Endothelial cell of umbilical vein (primary cell): ENCODE measurements around the gene ACR. TPM values are rescaled to one million over a fixed set of nuclear protein-coding genes. Genes with fewer than 3 reads are reported as not detected.

Source experiments
- BruUV-seq: library from RNA; stranded (reverse); fragments of 400-500 nt; replicated peaks from 2 replicates; lab custom pipeline; 2021; lab: Mats Ljungman, UMichigan
- CTCF ChIA-PET: fragments of 300-600, 350-600 bp; sonication (Branson Sonifier 250); formaldehyde crosslinking; loops from one replicate; lab custom pipeline; 2021; ENCODE audit warnings: antibody characterized with exemption, inconsistent platforms; lab: Charles Lee
- POLR2A ChIA-PET: fragments of 300-600, 350-600 bp; sonication (Branson Sonifier 250); formaldehyde crosslinking; loops from one replicate; lab custom pipeline; 2021; ENCODE audit warnings: antibody characterized with exemption, inconsistent platforms; lab: Charles Lee
- DNase-seq: peaks from one replicate; pipeline ENCODE4 v3.0.0-alpha.2; 2011; ENCODE audit warnings: low read depth, low spot score
- FAIRE-seq: peaks from 2 replicates; lab custom pipeline; 2011; peaks lifted over from hg19 to GRCh38; lab: Jason Lieb, UNC
- H2AFZ ChIP-seq: 2 replicates; pipeline ENCODE4 v1.6.0; 2012; ENCODE audit warnings: low read depth, low read length, control low read depth, inconsistent platforms
- H3K27ac ChIP-seq: 2 replicates; pipeline ENCODE4 v1.5.1; 2011; ENCODE audit warnings: low read depth, mild to moderate bottlenecking, control low read depth, low read length, moderate library complexity; ENCODE audit not compliant: insufficient read depth
- H3K27me3 ChIP-seq, 2 experiments: 2 replicates each; pipeline versions ENCODE4 v1.6.0 to v1.6.1; 2011; ENCODE audit warnings: low read length in 2 of 2, mixed read lengths in 1 of 2; ENCODE audit not compliant: control insufficient read depth in 2 of 2, insufficient read depth in 2 of 2
- H3K36me3 ChIP-seq, 2 experiments: 2 replicates in 1 of 2; 3 replicates in 1 of 2; pipeline ENCODE4 v1.5.1; 2011; ENCODE audit warnings: low read length in 2 of 2, mild to moderate bottlenecking in 1 of 2, moderate library complexity in 1 of 2; ENCODE audit not compliant: control insufficient read depth in 2 of 2, insufficient read depth in 2 of 2; ENCODE audit errors: extremely low read depth in 1 of 2
- H3K4me1 ChIP-seq: 3 replicates; pipeline ENCODE4 v1.5.1; 2011; ENCODE audit warnings: mild to moderate bottlenecking, low read length; ENCODE audit not compliant: control insufficient read depth, insufficient read depth; ENCODE audit errors: extremely low read depth
- H3K4me2 ChIP-seq: 2 replicates; pipeline ENCODE4 v1.6.1; 2011; ENCODE audit warnings: low read length, control low read depth, mixed read lengths; ENCODE audit not compliant: insufficient read depth
- H3K4me3 ChIP-seq, 3 experiments: fragments of 200-600 bp in 1 of 3; sonication (generic), shearing (Covaris generic) in 1 of 3; replicated peaks in 1 of 3; 2 replicates each; pipeline ENCODE4 v1.5.1; 2011 to 2016; ENCODE audit warnings: control low read depth in 3 of 3, low read length in 3 of 3, mild to moderate bottlenecking in 2 of 3, inconsistent platforms in 1 of 3, low read depth in 1 of 3, moderate library complexity in 1 of 3; ENCODE audit not compliant: insufficient read depth in 1 of 3
- H3K79me2 ChIP-seq: 2 replicates; pipeline ENCODE4 v1.6.0; 2012; ENCODE audit warnings: low read length, inconsistent platforms; ENCODE audit not compliant: control insufficient read depth, insufficient read depth
- H3K9ac ChIP-seq: replicated peaks from 2 replicates; pipeline ENCODE3; 2011; ENCODE audit warnings: low read length, control low read depth; ENCODE audit not compliant: insufficient read depth; ENCODE audit errors: extremely low read depth
- H3K9me1 ChIP-seq: replicated peaks from 3 replicates; pipeline ENCODE4 v1.6.0; 2011; ENCODE audit warnings: mild to moderate bottlenecking, low read length; ENCODE audit not compliant: control insufficient read depth, insufficient read depth; ENCODE audit errors: extremely low read depth
- H3K9me3 ChIP-seq: replicated peaks from 2 replicates; pipeline ENCODE4 v1.5.1; 2012; ENCODE audit warnings: low read length, inconsistent platforms; ENCODE audit not compliant: control insufficient read depth, insufficient read depth
- H4K20me1 ChIP-seq: replicated peaks from 2 replicates; pipeline ENCODE3; 2011; ENCODE audit warnings: mild to moderate bottlenecking, low read length; ENCODE audit not compliant: control insufficient read depth, insufficient read depth; ENCODE audit errors: extremely low read depth
- CTCF ChIP-seq, 2 donors: IDR thresholded peaks; 1 replicate in 1 of 2; 2 replicates in 1 of 2; pipeline ENCODE4 v1.5.1; 2011; ENCODE audit warnings: low read length in 2 of 2, mild to moderate bottlenecking in 2 of 2, moderate library complexity in 2 of 2, control low read depth in 1 of 2, inconsistent platforms in 1 of 2, low read depth in 1 of 2; ENCODE audit not compliant: insufficient read depth in 1 of 2; ENCODE audit errors: extremely low read depth in 1 of 2
- EZH2 ChIP-seq: IDR thresholded peaks from 2 replicates; pipeline ENCODE4 v1.6.1; 2012; ENCODE audit warnings: borderline replicate concordance, low read depth, mild to moderate bottlenecking, moderate library complexity, low read length, inconsistent platforms; ENCODE audit not compliant: severe bottlenecking
- FOS ChIP-seq: IDR thresholded peaks from 2 replicates; pipeline ENCODE4 v1.6.1; 2011; ENCODE audit warnings: mild to moderate bottlenecking, low read length, moderate library complexity, borderline replicate concordance; ENCODE audit not compliant: insufficient read depth
- GATA2 ChIP-seq: IDR thresholded peaks from 2 replicates; pipeline ENCODE4 v1.7.0; 2011; ENCODE audit warnings: low read depth, mild to moderate bottlenecking, moderate library complexity, mixed read lengths, low read length; ENCODE audit not compliant: insufficient read length, insufficient read depth
- JUN ChIP-seq: IDR thresholded peaks from 2 replicates; pipeline ENCODE4 v1.6.1; 2011; ENCODE audit warnings: borderline replicate concordance, low read depth; ENCODE audit not compliant: insufficient read length, insufficient read depth
- MYC ChIP-seq: IDR thresholded peaks from one replicate; pipeline ENCODE4 v1.6.1; 2011; ENCODE audit warnings: mild to moderate bottlenecking, low read depth, low read length
- POLR2A ChIP-seq: IDR thresholded peaks from 2 replicates; pipeline ENCODE4 v1.6.1; 2012; ENCODE audit warnings: low read depth, mild to moderate bottlenecking, control low read depth, low read length
- POLR2AphosphoS5 ChIP-seq: IDR thresholded peaks from 2 replicates; pipeline ENCODE4 v1.6.1; 2012; ENCODE audit warnings: low read depth, mild to moderate bottlenecking, control low read depth, low read length, moderate library complexity; ENCODE audit not compliant: insufficient read depth
- dilution Hi-C: fragments of 300-500 bp; cut with MboI; formaldehyde crosslinking; loops from one replicate; pipeline ENCODE4 v1.15.0; 2019; ENCODE audit warnings: low sequenced_read_pairs; ENCODE audit not compliant: extremely low pct_ligation_motif_present
- intact Hi-C: fragments of 100-400 bp; cut with micrococcal nuclease; formaldehyde crosslinking; loops from one replicate; pipeline ENCODE4 v1.10.0; 2022
- polyA plus RNA-seq, 4 experiments: library from polyadenylated mRNA; depleted of rRNA in 3 of 4; stranded (reverse) in 3 of 4; unstranded in 1 of 4; fragments of >200 nt; gene quantifications; 2 replicates each; pipeline versions ENCODE4 v1.2.1 to v1.2.3, GENCODE V29; 2011 to 2012; ENCODE audit warnings: missing spikeins in 1 of 4
- total RNA-seq: library from RNA; stranded (reverse); gene quantifications from 2 replicates; pipeline ENCODE4 v1.2.3, GENCODE V29; 2021
- TF ChIP-seq, protein P1 (sequence below): IDR thresholded peaks from 2 replicates; pipeline ENCODE4 v1.6.1; 2011; ENCODE audit not compliant: insufficient read depth, insufficient read length

ACR gene
- total and polyA plus RNA-seq, 2 donors (not counting 3 experiments of a cell fraction or from before 2014, with no cell fraction given) = 0.91 to 4.1 TPM

DNA sequence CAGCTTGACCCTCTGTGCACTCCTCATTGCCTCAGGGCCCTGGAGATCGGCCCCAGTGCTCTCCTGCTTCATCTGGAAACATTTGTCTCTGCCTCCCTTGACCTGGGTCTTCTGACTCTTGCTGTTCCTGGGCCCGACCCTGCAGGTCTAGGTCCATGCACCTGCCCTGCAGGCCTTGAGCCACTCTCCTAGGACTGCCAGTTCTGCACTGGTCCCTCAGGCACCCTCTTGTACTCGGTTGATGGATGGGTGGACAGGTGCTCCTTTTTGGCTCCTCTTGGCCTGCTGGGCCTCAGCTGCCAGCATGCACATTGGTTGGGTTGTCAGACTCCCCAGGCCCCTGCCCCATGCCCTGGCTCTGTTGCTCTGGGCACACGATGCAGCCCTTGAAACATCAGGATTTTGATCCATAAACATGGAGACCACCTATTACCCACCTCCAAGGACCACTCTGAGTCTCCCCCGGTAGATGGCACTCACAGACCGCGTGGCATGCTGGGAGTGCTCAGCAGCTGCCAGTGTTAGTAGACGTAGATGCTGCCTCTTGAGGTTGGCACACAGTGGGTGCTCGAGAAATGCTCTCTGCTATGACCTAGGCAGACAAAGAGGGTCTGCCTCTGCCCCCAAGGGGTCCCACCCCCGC, 20.2 kb upstream of the ACR start:
- no peak overlapping the region for H2AFZ ChIP-seq
- ChIA-PET CTCF (no interaction called here), POLR2A (no interaction called here)

GRCh38 chr22:50718352-50718709, 19.7 kb upstream of the ACR start:
- no peak overlapping the region for H2AFZ ChIP-seq
- H4K20me1 ChIP-seq = no peaks in the 10 kb centered on the region
- TF ChIP-seq MYC (no peak), GATA2 (no peak), CTCF (IDR thresholded peaks at IDR 0.05; ENCODE audit: extremely low read depth in 1 of 2, insufficient read depth in 1 of 2, low read depth in 1 of 2, low read length in 2 of 2) (no peak), POLR2AphosphoS5 (no peak), EZH2 (no peak), JUN (no peak), FOS (no peak), POLR2A (no peak)
- TF ChIP-seq, protein P1, sequence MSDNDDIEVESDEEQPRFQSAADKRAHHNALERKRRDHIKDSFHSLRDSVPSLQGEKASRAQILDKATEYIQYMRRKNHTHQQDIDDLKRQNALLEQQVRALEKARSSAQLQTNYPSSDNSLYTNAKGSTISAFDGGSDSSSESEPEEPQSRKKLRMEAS = no peak
- dilution Hi-C loops = no loop called here
- peaks cover 23% of the 10 kb centered on the region for H3K79me2 ChIP-seq
- H3K4me2 ChIP-seq = no peak overlapping the region
- ChIA-PET POLR2A (no interaction called here), CTCF (no interaction called here)
- no peak overlapping the region for H3K4me3 ChIP-seq
- H3K9ac ChIP-seq = no peak overlapping the region
- FAIRE-seq (no peak), DNase-seq (no peak)
- no peaks in the 10 kb centered on the region for H3K4me1 ChIP-seq
- BruUV-seq = no TSS peak
- H3K9me3 ChIP-seq = no peaks in the 10 kb centered on the region
- H3K27me3 ChIP-seq = no peaks in the 10 kb centered on the region
- peaks cover 43 to 75% of the 10 kb centered on the region in 2 experiments for H3K36me3 ChIP-seq
- no peak overlapping the region for H3K27ac ChIP-seq
- intact Hi-C loops = no loop called here
- no peaks in the 10 kb centered on the region for H3K9me1 ChIP-seq

More for the DNA sequence above, 20.2 kb upstream of the ACR start:
- H3K27ac ChIP-seq = no peak overlapping the region
- no peaks in the 10 kb centered on the region for H4K20me1 ChIP-seq
- BruUV-seq = no TSS peak
- intact Hi-C loops (no loop called here), dilution Hi-C loops (no loop called here)
- H3K36me3 ChIP-seq = peaks cover 40 to 74% of the 10 kb centered on the region in 2 experiments
- no peak overlapping the region for H3K4me3 ChIP-seq
- DNase-seq = no peak
- FAIRE-seq = no peak
- H3K9ac ChIP-seq = no peak overlapping the region
- no peak overlapping the region for H3K4me2 ChIP-seq
- H3K9me3 ChIP-seq = no peaks in the 10 kb centered on the region
- H3K4me1 ChIP-seq = no peaks in the 10 kb centered on the region
- TF ChIP-seq JUN = no peak
- no peaks in the 10 kb centered on the region for H3K9me1 ChIP-seq
- no peaks in the 10 kb centered on the region for H3K27me3 ChIP-seq
- H3K79me2 ChIP-seq = peaks cover 18% of the 10 kb centered on the region
